Measurements from ENCODE around the gene UNC5B. TPM values are rescaled to one million over a fixed set of nuclear protein-coding genes. Genes with fewer than 3 reads are reported as not detected.

UNC5B gene
- total RNA-seq, 2 donors from 2014 or later: 10.4 to 11.2 TPM

GRCh38 chr10:71343392-71343773 is 131.0 kb downstream of the UNC5B start:
- DNase-seq: peak in 1 of 4 donors; percentile 54
- WGBS, 2 donors: 82 to 88% methylated on average over 5 of the region's 5 CpGs
- Histone ChIP-seq H3K27me3 (no peaks in the 10 kb centered on the region), H3K36me3 (replicated peaks in 1 of 2; ENCODE audit: insufficient read depth in 1 of 2, low read depth in 2 of 2) (no peaks in the 10 kb centered on the region), H3K4me3 (no peak overlapping the region), H3K27ac (no peak overlapping the region), H3K9me3 (no peaks in the 10 kb centered on the region), H3K4me1 (no peaks in the 10 kb centered on the region)
- no peak for ATAC-seq
- TF ChIP-seq POLR2A (IDR thresholded peaks at IDR 0.05): no peak
- no peak for TF ChIP-seq CTCF (IDR thresholded peaks at IDR 0.05)
- intact Hi-C loops (cut with DNase I): no loop called here

GRCh38 chr10:71344154-71344925 is 132.0 kb downstream of the UNC5B start:
- no peak for TF ChIP-seq CTCF (IDR thresholded peaks at IDR 0.05)
- TF ChIP-seq POLR2A (IDR thresholded peaks at IDR 0.05): no peak
- ATAC-seq: no peak
- Histone ChIP-seq H3K27ac (no peak overlapping the region), H3K4me1 (no peaks in the 10 kb centered on the region), H3K27me3 (no peaks in the 10 kb centered on the region), H3K36me3 (replicated peaks in 1 of 2; ENCODE audit: insufficient read depth in 1 of 2, low read depth in 2 of 2) (no peaks in the 10 kb centered on the region), H3K9me3 (no peaks in the 10 kb centered on the region), H3K4me3 (no peak overlapping the region)
- 87 to 90% methylated on average over 9 of the region's 9 CpGs for WGBS, 2 donors
- intact Hi-C loops (cut with DNase I): no loop called here
- no peak for DNase-seq

- Histone ChIP-seq H3K27ac (no peak overlapping the region), H3K4me1 (no peaks in the 10 kb centered on the region), H3K27me3 (no peaks in the 10 kb centered on the region), H3K4me3 (no peak overlapping the region), H3K36me3 (replicated peaks in 1 of 2; ENCODE audit: insufficient read depth in 1 of 2, low read depth in 2 of 2) (no peaks in the 10 kb centered on the region), H3K9me3 (no peaks in the 10 kb centered on the region)
- no peak for ATAC-seq
- WGBS, 2 donors: 79 to 87% methylated on average over 3 of the region's 3 CpGs
- TF ChIP-seq POLR2A (IDR thresholded peaks at IDR 0.05) (no peak), CTCF (IDR thresholded peaks at IDR 0.05) (no peak)
- no peak for DNase-seq
- intact Hi-C loops (cut with DNase I): no loop called here
Measured at GRCh38 chr10:71344993-71345480, 132.7 kb downstream of the UNC5B start.

GRCh38 chr10:71345694-71346093 is 133.3 kb downstream of the UNC5B start:
- 79 to 88% methylated on average over 10 of the region's 10 CpGs for WGBS, 2 donors

More at GRCh38 chr10:71345694-71346093, 133.3 kb downstream of the UNC5B start:
- no peak overlapping the region for H3K4me3 ChIP-seq
- H3K4me1 ChIP-seq: no peaks in the 10 kb centered on the region
- no peaks in the 10 kb centered on the region for H3K27me3 ChIP-seq
- H3K27ac ChIP-seq: no peak overlapping the region
- DNase-seq (no peak), ATAC-seq (no peak)
- H3K36me3 ChIP-seq (replicated peaks in 1 of 2; ENCODE audit: insufficient read depth in 1 of 2, low read depth in 2 of 2): no peaks in the 10 kb centered on the region
- no peaks in the 10 kb centered on the region for H3K9me3 ChIP-seq
- TF ChIP-seq POLR2A (IDR thresholded peaks at IDR 0.05): no peak
- no peak for TF ChIP-seq CTCF (IDR thresholded peaks at IDR 0.05)
- intact Hi-C loops (cut with DNase I): no loop called here
